PC-3 (cell line): ENCODE measurements around the gene TNP2. TPM values are rescaled to one million over a fixed set of nuclear protein-coding genes. Genes with fewer than 3 reads are reported as not detected.

Experiments
- ATAC-seq: fragments of 200-7000 bp; cut with Tn5 transposase; 2 replicates; pipeline ENCODE4 v1.9.1; 2020; ENCODE audit warnings: mild to moderate bottlenecking, moderate library complexity
- BruUV-seq: library from RNA; stranded (reverse); fragments of 400-500 nt; replicated peaks from 2 replicates; lab custom pipeline; 2021; lab: Mats Ljungman, UMichigan
- CTCF ChIA-PET: fragments of 300-600 bp; sonication (Branson Sonifier 250); formaldehyde crosslinking; loops from one replicate; lab custom pipeline; 2022; ENCODE audit warnings: antibody characterized with exemption; lab: Charles Lee
- POLR2A ChIA-PET: fragments of 300-600 bp; sonication (Branson Sonifier 250); formaldehyde crosslinking; loops from one replicate; lab custom pipeline; 2022; ENCODE audit warnings: antibody characterized with exemption; ENCODE audit not compliant: unreplicated experiment; lab: Charles Lee
- DNase-seq: peaks from one replicate; pipeline ENCODE4 v3.0.0-alpha.2; 2015
- H2AFZ ChIP-seq: fragments of 300-600 bp; sonication (generic); 2 replicates; pipeline ENCODE4 v1.6.0; 2016; ENCODE audit warnings: antibody characterized with exemption, low read length
- H3F3A ChIP-seq: fragments of 300-600 bp; sonication (generic); one replicate; pipeline ENCODE4 v1.6.0; 2017; ENCODE audit warnings: antibody characterized with exemption, low read length, control low read depth, mild to moderate bottlenecking; ENCODE audit not compliant: unreplicated experiment
- H3K27ac ChIP-seq: fragments of 300-600 bp; sonication (generic); 2 replicates; pipeline ENCODE4 v1.5.1; 2016; ENCODE audit warnings: mild to moderate bottlenecking, low read length
- H3K27me3 ChIP-seq: fragments of 300-600 bp; sonication (generic); 2 replicates; pipeline ENCODE4 v1.6.1; 2016; ENCODE audit warnings: low read length, mixed read lengths
- H3K36me3 ChIP-seq: fragments of 300-600 bp; sonication (generic); 2 replicates; pipeline ENCODE4 v1.6.1; 2016; ENCODE audit warnings: low read depth, mixed run types, low read length, mixed read lengths
- H3K4me1 ChIP-seq: fragments of 300-600 bp; sonication (generic); 2 replicates; pipeline ENCODE4 v1.5.1; 2016; ENCODE audit warnings: low read length; ENCODE audit not compliant: insufficient read depth
- H3K4me2 ChIP-seq: fragments of 300-600 bp; sonication (generic); 2 replicates; pipeline ENCODE4 v1.6.0; 2016; ENCODE audit warnings: low read length
- H3K4me3 ChIP-seq: fragments of 300-600 bp; sonication (generic); 2 replicates; pipeline ENCODE4 v1.5.1; 2016; ENCODE audit warnings: mild to moderate bottlenecking, low read length, mixed read lengths
- H3K79me2 ChIP-seq: fragments of 300-600 bp; sonication (generic); 2 replicates; pipeline ENCODE4 v1.6.1; 2017; ENCODE audit warnings: low read length, mixed read lengths
- H3K9ac ChIP-seq: fragments of 300-600 bp; sonication (generic); 2 replicates; pipeline ENCODE4 v1.6.0; 2016; ENCODE audit warnings: mild to moderate bottlenecking, low read length
- H3K9me2 ChIP-seq: fragments of 300-600 bp; sonication (generic); replicated peaks from 2 replicates; pipeline ENCODE4 v1.6.1; 2016; ENCODE audit warnings: mixed run types, low read length, mixed read lengths
- H3K9me3 ChIP-seq: fragments of 300-600 bp; sonication (generic); 2 replicates; pipeline ENCODE4 v1.6.1; 2016; ENCODE audit warnings: low read length, mixed read lengths
- H4K20me1 ChIP-seq: fragments of 300-600 bp; sonication (generic); 2 replicates; pipeline ENCODE4 v1.6.1; 2016; ENCODE audit warnings: low read length, mixed read lengths
- CTCF ChIP-seq: fragments of 300-600 bp; sonication (generic); conservative IDR thresholded peaks from 2 replicates; pipeline ENCODE4 v1.5.1; 2017; ENCODE audit warnings: antibody characterized with exemption, low read depth, mild to moderate bottlenecking, low read length
- EZH2 ChIP-seq: fragments of 300-600 bp; sonication (generic); IDR thresholded peaks from one replicate; pipeline ENCODE4 v1.6.1; 2017; ENCODE audit warnings: antibody characterized with exemption, mild to moderate bottlenecking, low read length; ENCODE audit not compliant: unreplicated experiment
- EZH2phosphoT487 ChIP-seq: fragments of 300-600 bp; sonication (generic); IDR thresholded peaks from 2 replicates; pipeline ENCODE4 v1.6.1; 2018; ENCODE audit warnings: mild to moderate bottlenecking, antibody characterized with exemption, low read length, borderline replicate concordance
- intact Hi-C: fragments of 100-400 bp; cut with micrococcal nuclease; formaldehyde crosslinking; loops from 2 replicates; pipeline ENCODE4 v1.9.0; 2023
- total RNA-seq: library from RNA; depleted of rRNA; stranded (reverse); fragments of >200 nt; gene quantifications from 2 replicates; pipeline ENCODE4 v1.2.3, GENCODE V29; 2014

The TNP2 gene
- total RNA-seq, 1 experiment from 2014 or later = not detected

- ATAC-seq = no peak
- H4K20me1 ChIP-seq = no peaks in the 10 kb centered on the region
- H3K27ac ChIP-seq = no peak overlapping the region
- intact Hi-C loops = no loop called here
- H3K4me2 ChIP-seq = no peak overlapping the region
- no peaks in the 10 kb centered on the region for H3K9me3 ChIP-seq
- no peak overlapping the region for H3K4me3 ChIP-seq
- BruUV-seq = no TSS peak
- H3K79me2 ChIP-seq = no peaks in the 10 kb centered on the region
- DNase-seq = no peak
- H3K9ac ChIP-seq = no peak overlapping the region
- H3K4me1 ChIP-seq = no peaks in the 10 kb centered on the region
- H3K27me3 ChIP-seq = no peaks in the 10 kb centered on the region
- CTCF ChIA-PET = no interaction called here
- H3K9me2 ChIP-seq = no peaks in the 10 kb centered on the region
- POLR2A ChIA-PET = no interaction called here
- no peaks in the 10 kb centered on the region for H3K36me3 ChIP-seq
- no peak overlapping the region for H2AFZ ChIP-seq
- H3F3A ChIP-seq = no peaks in the 10 kb centered on the region
- TF ChIP-seq EZH2phosphoT487 (no peak), EZH2 (no peak), CTCF (no peak)
Measured at GRCh38 chr16:11292076-11292748, 23.1 kb upstream of the TNP2 start.

GRCh38 chr16:11291091-11291703 lies 22.1 kb upstream of the TNP2 start:
- Histone ChIP-seq H3K4me1 (no peaks in the 10 kb centered on the region), H4K20me1 (no peaks in the 10 kb centered on the region), H3K9ac (no peak overlapping the region), H3K4me3 (no peak overlapping the region), H3F3A (no peaks in the 10 kb centered on the region), H3K9me3 (no peaks in the 10 kb centered on the region), H3K9me2 (no peaks in the 10 kb centered on the region), H3K27ac (no peak overlapping the region), H3K27me3 (no peaks in the 10 kb centered on the region), H3K4me2 (no peak overlapping the region), H2AFZ (no peak overlapping the region), H3K79me2 (no peaks in the 10 kb centered on the region), H3K36me3 (no peaks in the 10 kb centered on the region)
- DNase-seq = no peak
- no TSS peak for BruUV-seq
- ChIA-PET CTCF (no interaction called here), POLR2A (no interaction called here)
- no peak for ATAC-seq
- intact Hi-C loops = no loop called here
- no peak for TF ChIP-seq EZH2
- TF ChIP-seq EZH2phosphoT487 = no peak
- TF ChIP-seq CTCF = no peak
